Nephron (organoid): Measurements from ENCODE around the gene NAA35.
A peak's percentile ranks its signal among the peaks of the same experiment; 100 is the strongest.
"Not testable (repeated sequence)": the region's sequence is repeated elsewhere in the genome, so short reads cannot be mapped to it uniquely, and the experiment has no call there.

Experiments
- H3K27ac Mint-ChIP-seq, 3 experiments: 2 replicates each; pipeline ENCODE4 v1.8.0; 2020; ENCODE audit warnings: mixed read lengths in 3 of 3, mild to moderate bottlenecking in 2 of 3, moderate library complexity in 1 of 3
- H3K27me3 Mint-ChIP-seq: 2 replicates; pipeline ENCODE4 v1.8.0; 2021; ENCODE audit warnings: low read depth, mild to moderate bottlenecking, moderate library complexity, mixed read lengths
- H3K36me3 Mint-ChIP-seq: 2 replicates; pipeline ENCODE4 v1.8.0; 2020; ENCODE audit warnings: low read depth, mixed read lengths
- H3K4me1 Mint-ChIP-seq: 2 replicates; pipeline ENCODE4 v1.8.0; 2020; ENCODE audit warnings: mixed read lengths
- H3K4me3 Mint-ChIP-seq, 3 experiments: 2 replicates each; pipeline ENCODE4 v1.8.0; 2020; ENCODE audit warnings: mild to moderate bottlenecking in 3 of 3, mixed read lengths in 3 of 3, moderate library complexity in 2 of 3
- H3K9me3 Mint-ChIP-seq: 2 replicates; pipeline ENCODE4 v1.8.0; 2020; ENCODE audit warnings: mixed read lengths
- CTCF ChIP-seq, 3 experiments: fragments of 200-600 bp; sonication (generic); IDR thresholded peaks; one replicate each; pipeline ENCODE4 v1.5.0; 2021; ENCODE audit warnings: antibody characterized with exemption in 3 of 3; ENCODE audit not compliant: unreplicated experiment in 3 of 3

NAA35 gene

GRCh38 chr9:86043586-86043985, 102.6 kb downstream of the NAA35 start:
- no peak overlapping the region for H3K4me3 Mint-ChIP-seq
- no peak for TF ChIP-seq CTCF (IDR thresholded peaks at IDR 0.05; ENCODE audit: unreplicated experiment in 3 of 3)
- peaks cover 65% of the 10 kb centered on the region for H3K36me3 Mint-ChIP-seq
- peaks cover 40% of the 10 kb centered on the region for H3K4me1 Mint-ChIP-seq
- H3K27me3 Mint-ChIP-seq = no peaks in the 10 kb centered on the region
- H3K27ac Mint-ChIP-seq = no peak overlapping the region
- H3K9me3 Mint-ChIP-seq = peaks cover 4% of the 10 kb centered on the region

GRCh38 chr9:86043999-86044398, 103.1 kb downstream of the NAA35 start:
- no peak overlapping the region for H3K4me3 Mint-ChIP-seq
- peaks cover 40% of the 10 kb centered on the region for H3K4me1 Mint-ChIP-seq
- H3K27me3 Mint-ChIP-seq = no peaks in the 10 kb centered on the region
- H3K9me3 Mint-ChIP-seq = peaks cover 4% of the 10 kb centered on the region
- peaks cover 63% of the 10 kb centered on the region for H3K36me3 Mint-ChIP-seq
- no peak for TF ChIP-seq CTCF (IDR thresholded peaks at IDR 0.05; ENCODE audit: unreplicated experiment in 3 of 3)
- no peak overlapping the region for H3K27ac Mint-ChIP-seq

GRCh38 chr9:86045654-86046053, 104.7 kb downstream of the NAA35 start:
- Mint-ChIP-seq H3K27me3 (no peaks in the 10 kb centered on the region), H3K36me3 (peaks cover 59% of the 10 kb centered on the region), H3K4me1 (peaks cover 38% of the 10 kb centered on the region), H3K4me3 (no peak overlapping the region), H3K9me3 (peaks cover 4% of the 10 kb centered on the region), H3K27ac (peak overlapping the region in 1 of 3 experiments; percentile 45)
- TF ChIP-seq CTCF (IDR thresholded peaks at IDR 0.05; ENCODE audit: unreplicated experiment in 3 of 3) = no peak

GRCh38 chr9:86046071-86046636, 105.2 kb downstream of the NAA35 start:
- H3K27ac Mint-ChIP-seq = peak overlapping the region; percentile 36 to 45 (median 45)
- peaks cover 4% of the 10 kb centered on the region for H3K9me3 Mint-ChIP-seq
- H3K4me1 Mint-ChIP-seq = peaks cover 33% of the 10 kb centered on the region
- H3K36me3 Mint-ChIP-seq = peaks cover 61% of the 10 kb centered on the region
- H3K27me3 Mint-ChIP-seq = no peaks in the 10 kb centered on the region
- no peak for TF ChIP-seq CTCF (IDR thresholded peaks at IDR 0.05; ENCODE audit: unreplicated experiment in 3 of 3)
- no peak overlapping the region for H3K4me3 Mint-ChIP-seq

- no peak for TF ChIP-seq CTCF (IDR thresholded peaks at IDR 0.05; ENCODE audit: unreplicated experiment in 3 of 3)
- Mint-ChIP-seq H3K27ac (peak overlapping the region; percentile 15 to 45 (median 34)), H3K4me1 (peaks cover 25% of the 10 kb centered on the region), H3K4me3 (no peak overlapping the region), H3K27me3 (no peaks in the 10 kb centered on the region), H3K36me3 (peaks cover 66% of the 10 kb centered on the region), H3K9me3 (peaks cover 4% of the 10 kb centered on the region)
These were observed 106.0 kb downstream of the NAA35 start for GRCh38 chr9:86046930-86047341.

- no peak overlapping the region for H3K27ac Mint-ChIP-seq
- no peak overlapping the region for H3K4me3 Mint-ChIP-seq
- H3K36me3 Mint-ChIP-seq = peaks cover 66% of the 10 kb centered on the region
- peaks cover 21% of the 10 kb centered on the region for H3K4me1 Mint-ChIP-seq
- H3K9me3 Mint-ChIP-seq = peaks cover 4% of the 10 kb centered on the region
- no peaks in the 10 kb centered on the region for H3K27me3 Mint-ChIP-seq
- no peak for TF ChIP-seq CTCF (IDR thresholded peaks at IDR 0.05; ENCODE audit: unreplicated experiment in 3 of 3)
These were observed 106.4 kb downstream of the NAA35 start for GRCh38 chr9:86047361-86047760.

GRCh38 chr9:86048018-86048742, 107.2 kb downstream of the NAA35 start:
- not testable (repeated sequence) for H3K27ac Mint-ChIP-seq, H3K4me3 Mint-ChIP-seq, H3K9me3 Mint-ChIP-seq, H3K27me3 Mint-ChIP-seq
- Mint-ChIP-seq H3K4me1 (peaks cover 19% of the 10 kb centered on the region), H3K36me3 (peaks cover 60% of the 10 kb centered on the region)
